ENCODE measurements around the gene TRIM58.

Gene TRIM58

GRCh38 chr1:247854899-247855545 is 2.0 kb upstream of the TRIM58 start:
- no peak for FAIRE-seq
- no peak for DNase-seq (ENCODE audit: insufficient read length, low spot score)
- TF ChIP-seq POLR2A (IDR thresholded peaks at IDR 0.05; ENCODE audit: low read depth, low read length): no peak

- DNase-seq (ENCODE audit: insufficient read length, low spot score) (no peak), FAIRE-seq (no peak)
- TF ChIP-seq POLR2A (IDR thresholded peaks at IDR 0.05; ENCODE audit: low read depth, low read length): no peak
Measured at GRCh38 chr1:247855911-247856310, 1.1 kb upstream of the TRIM58 start.

GRCh38 chr1:247857985-247858619 is 1.1 kb downstream of the TRIM58 start:
- DNase-seq (ENCODE audit: insufficient read length, low spot score) (no peak), FAIRE-seq (no peak)
- no peak for TF ChIP-seq POLR2A (IDR thresholded peaks at IDR 0.05; ENCODE audit: low read depth, low read length)

DNA sequence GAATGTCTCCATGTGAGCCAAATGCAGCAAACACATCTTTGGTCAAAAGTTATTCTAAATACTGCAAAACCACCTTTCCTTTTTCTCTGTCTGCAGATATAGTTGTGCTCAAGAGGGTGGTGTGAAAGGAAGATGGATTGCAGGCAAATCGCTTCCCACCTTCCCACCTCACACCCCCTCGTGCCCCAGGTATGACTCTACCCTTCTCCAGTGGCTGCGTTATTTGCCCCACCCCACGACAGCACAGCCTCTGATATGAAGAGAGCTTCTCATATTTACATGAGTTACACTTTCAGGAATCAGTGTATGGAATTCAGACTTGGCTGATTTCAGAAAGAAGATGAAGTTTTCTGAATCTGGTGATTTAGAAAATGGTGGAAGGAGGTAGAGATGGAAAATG is 5.8 kb downstream of the TRIM58 start:
- TF ChIP-seq POLR2A (IDR thresholded peaks at IDR 0.05; ENCODE audit: low read depth, low read length): no peak
- FAIRE-seq (no peak), DNase-seq (ENCODE audit: insufficient read length, low spot score) (no peak)

- TF ChIP-seq POLR2A (IDR thresholded peaks at IDR 0.05; ENCODE audit: low read depth, low read length): no peak
- DNase-seq (ENCODE audit: insufficient read length, low spot score) (no peak), FAIRE-seq (no peak)
Measured at GRCh38 chr1:247864644-247865043, 7.7 kb downstream of the TRIM58 start.

DNA sequence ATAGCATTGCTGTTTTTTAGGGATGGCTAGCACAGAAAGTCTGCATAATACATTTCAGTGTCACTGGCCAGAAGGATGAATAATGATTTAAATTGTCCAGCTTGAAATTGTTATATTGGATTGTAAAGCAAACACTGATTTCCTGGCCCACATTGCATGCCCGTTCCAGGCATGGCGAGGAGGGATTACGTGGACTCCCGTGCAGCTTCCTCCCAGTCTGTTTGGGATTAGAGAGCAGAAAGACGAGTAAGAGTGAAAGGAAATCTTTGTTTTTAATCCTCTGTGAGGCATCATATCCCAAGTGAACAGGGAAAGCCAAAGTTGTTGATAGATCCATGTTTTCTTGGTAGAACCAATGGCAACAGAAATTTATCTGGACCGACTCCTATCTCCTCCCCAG is 8.4 kb downstream of the TRIM58 start:
- DNase-seq (ENCODE audit: insufficient read length, low spot score): no peak
- TF ChIP-seq POLR2A (IDR thresholded peaks at IDR 0.05; ENCODE audit: low read depth, low read length): no peak
- no peak for FAIRE-seq

- no peak for FAIRE-seq
- DNase-seq (ENCODE audit: insufficient read length, low spot score): no peak
- no peak for TF ChIP-seq POLR2A (IDR thresholded peaks at IDR 0.05; ENCODE audit: low read depth, low read length)
Measured at GRCh38 chr1:247883346-247883745, 26.4 kb downstream of the TRIM58 start.

DNA sequence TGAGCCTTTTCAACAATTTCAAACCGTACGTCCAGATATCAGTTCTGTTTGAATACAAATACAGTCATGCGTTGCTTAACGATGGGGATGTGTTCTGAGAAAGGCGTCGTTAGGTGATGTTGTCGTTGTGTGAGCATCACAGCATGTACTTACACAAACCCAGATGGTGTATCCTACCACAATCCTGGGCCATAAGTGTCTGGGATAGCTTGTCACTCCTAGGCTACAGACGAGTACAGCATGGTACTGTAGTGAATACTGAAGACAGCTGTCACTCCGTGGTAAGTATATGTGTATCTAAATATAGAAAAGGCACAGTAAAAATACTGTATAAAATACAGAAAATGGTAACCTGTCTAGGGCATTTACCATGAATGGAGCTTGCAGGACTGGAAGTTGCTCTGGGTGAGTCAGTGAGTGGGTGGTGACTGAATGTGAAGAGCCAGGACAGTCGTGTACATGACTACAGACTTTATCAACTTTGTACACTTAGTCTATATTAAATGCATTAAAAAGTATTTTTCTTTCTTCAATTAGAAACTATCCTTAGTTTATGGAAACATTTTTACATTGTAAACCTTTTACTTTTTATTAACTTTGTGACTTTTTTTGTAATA is 27.9 kb downstream of the TRIM58 start:
- DNase-seq (ENCODE audit: insufficient read length, low spot score): no peak
- no peak for TF ChIP-seq POLR2A (IDR thresholded peaks at IDR 0.05; ENCODE audit: low read depth, low read length)
- no peak for FAIRE-seq

GRCh38 chr1:247895163-247895637 is 38.2 kb downstream of the TRIM58 start, which contains the start of gene OR2W3:
Gene OR2W3, plus strand, starts transcription at chr1:247895587. Its CDS starts 0 bp downstream, at chr1:247895587.
- no peak for TF ChIP-seq POLR2A (IDR thresholded peaks at IDR 0.05; ENCODE audit: low read depth, low read length)
- FAIRE-seq (no peak), DNase-seq (ENCODE audit: insufficient read length, low spot score) (no peak)

GRCh38 chr1:247895976-247896375 is 39.0 kb downstream of the TRIM58 start:
- FAIRE-seq (no peak), DNase-seq (ENCODE audit: insufficient read length, low spot score) (no peak)
- TF ChIP-seq POLR2A (IDR thresholded peaks at IDR 0.05; ENCODE audit: low read depth, low read length): no peak

- DNase-seq (ENCODE audit: insufficient read length, low spot score) (no peak), FAIRE-seq (no peak)
- TF ChIP-seq POLR2A (IDR thresholded peaks at IDR 0.05; ENCODE audit: low read depth, low read length): no peak
Measured at GRCh38 chr1:247904122-247904521, 47.1 kb downstream of the TRIM58 start.

DNA sequence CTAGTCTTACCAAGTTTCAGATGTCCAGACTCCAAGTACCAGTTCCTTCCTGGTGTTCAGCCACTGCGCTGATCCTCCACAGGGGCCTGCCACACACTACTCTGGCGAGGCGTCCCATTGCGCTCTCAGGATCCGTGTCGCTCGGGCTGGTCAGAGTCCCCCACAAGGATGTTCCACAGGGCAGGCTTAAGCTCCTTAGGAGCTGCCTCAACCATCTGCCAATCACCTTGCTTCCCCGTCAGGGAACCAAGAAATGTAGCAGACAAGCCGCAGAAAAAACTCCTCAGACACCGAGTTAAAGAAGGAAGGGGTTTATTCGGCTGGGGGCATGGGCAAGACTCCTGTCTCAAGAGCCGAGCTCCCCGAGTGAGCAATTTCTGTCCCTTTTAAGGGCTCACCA is 48.2 kb downstream of the TRIM58 start:
- DNase-seq (ENCODE audit: insufficient read length, low spot score) (no peak), FAIRE-seq (no peak)
- TF ChIP-seq POLR2A (IDR thresholded peaks at IDR 0.05; ENCODE audit: low read depth, low read length): no peak

- FAIRE-seq (no peak), DNase-seq (ENCODE audit: insufficient read length, low spot score) (no peak)
- TF ChIP-seq POLR2A (IDR thresholded peaks at IDR 0.05; ENCODE audit: low read depth, low read length): no peak
Measured at GRCh38 chr1:247905910-247906503, 49.0 kb downstream of the TRIM58 start.

GRCh38 chr1:247906504-247907047 is 49.6 kb downstream of the TRIM58 start:
- peak; percentile 64 for FAIRE-seq
- TF ChIP-seq POLR2A (IDR thresholded peaks at IDR 0.05; ENCODE audit: low read depth, low read length): no peak
- DNase-seq (ENCODE audit: insufficient read length, low spot score): peak; percentile 40
